GM23248 (cell line): ENCODE measurements around the gene GJA9.
"Not testable (repeated sequence)": the region's sequence is repeated elsewhere in the genome, so short reads cannot be mapped to it uniquely, and the experiment has no call there.

Experiments used
- EZH2 ChIP-seq: fragments of 200-600 bp; sonication (generic); IDR thresholded peaks from 2 replicates; pipeline ENCODE4 v1.6.1; 2018; ENCODE audit warnings: antibody characterized with exemption, mild to moderate bottlenecking; ENCODE audit not compliant: insufficient read depth, poor library complexity, severe bottlenecking
- EZH2phosphoT487 ChIP-seq: fragments of 200-600 bp; sonication (generic); IDR thresholded peaks from 2 replicates; pipeline ENCODE4 v1.6.1; 2018; ENCODE audit warnings: antibody characterized with exemption, moderate library complexity, mild to moderate bottlenecking, low read depth; ENCODE audit not compliant: insufficient read depth

DNA sequence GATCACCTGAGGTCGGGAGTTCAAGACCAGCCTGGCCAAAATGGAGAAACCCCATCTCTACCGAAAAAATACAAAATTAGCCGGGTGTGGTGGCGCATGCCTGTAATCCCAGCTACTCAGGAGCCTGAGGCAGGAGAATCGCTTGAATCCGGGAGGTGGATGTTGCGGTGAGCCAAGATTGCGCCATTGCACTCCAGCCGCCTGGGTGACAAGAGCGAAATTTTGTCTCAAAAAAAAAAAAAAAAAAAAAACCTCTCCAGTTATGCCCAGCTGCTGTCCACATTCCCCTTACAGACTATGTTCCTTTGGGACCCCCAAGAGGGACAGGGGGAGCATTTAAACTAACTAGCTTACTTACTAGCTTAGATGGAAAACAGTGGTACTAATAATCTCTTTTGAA, 45.1 kb downstream of the GJA9 start:
- not testable (repeated sequence) for TF ChIP-seq EZH2phosphoT487, EZH2
